Measurements from ENCODE around the gene RBPJ. TPM values are rescaled to one million over a fixed set of nuclear protein-coding genes. Genes with fewer than 3 reads are reported as not detected.

RBPJ gene
- total RNA-seq, 1 donor from 2014 or later: 145 TPM

DNA sequence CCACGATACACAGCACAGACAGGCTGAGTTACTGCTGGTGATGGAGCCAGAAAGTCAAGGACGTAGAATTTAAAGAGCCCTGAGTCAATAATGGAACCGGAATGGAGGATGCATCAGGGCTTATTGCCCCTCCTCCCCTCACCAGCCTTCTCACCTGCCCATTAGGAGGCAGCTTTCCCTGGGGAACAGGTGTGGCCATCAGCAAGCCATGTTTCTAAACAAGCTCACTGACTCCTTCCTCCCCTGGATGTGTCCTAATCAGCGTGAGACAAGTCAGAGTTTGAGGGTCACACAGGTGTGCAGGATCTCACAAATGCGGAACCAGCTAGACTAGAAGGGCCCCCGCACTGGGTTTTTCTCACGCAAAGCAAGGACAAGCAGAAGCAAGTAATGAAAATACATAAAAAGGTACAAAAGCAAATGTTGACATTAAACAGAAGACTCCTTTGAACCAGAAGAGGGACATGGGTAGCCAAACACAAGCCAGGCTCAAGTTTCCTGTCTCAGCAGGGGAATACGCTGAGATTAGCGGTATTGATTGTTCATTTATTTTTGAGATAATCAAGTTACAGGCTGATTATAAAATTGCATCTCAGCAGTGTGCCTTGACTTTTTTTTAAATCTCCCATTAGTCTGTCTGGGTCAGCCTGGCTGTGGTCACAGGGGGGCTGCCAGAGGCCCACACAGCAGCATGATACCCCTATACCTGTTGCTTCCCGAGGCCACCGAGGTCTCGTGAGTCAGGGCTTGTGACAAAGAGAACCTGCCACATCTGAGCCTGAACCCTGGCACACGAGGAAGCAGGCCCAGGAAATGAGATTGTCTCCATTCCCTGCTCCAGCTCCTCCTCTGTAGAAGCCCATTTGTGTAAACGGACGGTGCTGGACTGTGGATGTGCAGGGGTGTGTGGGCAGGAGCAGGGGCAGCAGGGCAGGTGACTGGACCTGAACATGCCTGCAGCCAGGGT, 132.0 kb downstream of the RBPJ start:
- intact Hi-C loops (cut with micrococcal nuclease): no loop called here

DNA sequence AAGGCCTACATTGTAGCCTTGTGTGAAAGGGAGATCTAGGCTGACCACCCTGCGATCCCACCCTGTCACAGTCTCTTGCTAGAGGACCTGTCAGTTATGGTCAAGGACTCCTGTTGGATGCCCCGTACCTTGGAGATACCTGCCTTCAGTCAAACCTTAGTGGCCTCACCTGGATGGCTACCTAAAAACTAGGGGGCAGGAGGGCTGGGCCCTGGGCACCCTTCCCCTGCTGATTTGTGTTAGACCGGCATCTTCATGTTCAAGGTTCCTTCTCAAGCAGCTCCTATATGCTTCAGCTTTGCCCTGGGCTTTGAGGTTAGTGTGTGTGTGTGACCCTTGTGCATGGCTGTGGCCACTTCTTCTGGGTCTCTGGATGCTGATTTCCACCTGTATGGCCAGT, 134.1 kb downstream of the RBPJ start:
- intact Hi-C loops (cut with micrococcal nuclease): no loop called here

DNA sequence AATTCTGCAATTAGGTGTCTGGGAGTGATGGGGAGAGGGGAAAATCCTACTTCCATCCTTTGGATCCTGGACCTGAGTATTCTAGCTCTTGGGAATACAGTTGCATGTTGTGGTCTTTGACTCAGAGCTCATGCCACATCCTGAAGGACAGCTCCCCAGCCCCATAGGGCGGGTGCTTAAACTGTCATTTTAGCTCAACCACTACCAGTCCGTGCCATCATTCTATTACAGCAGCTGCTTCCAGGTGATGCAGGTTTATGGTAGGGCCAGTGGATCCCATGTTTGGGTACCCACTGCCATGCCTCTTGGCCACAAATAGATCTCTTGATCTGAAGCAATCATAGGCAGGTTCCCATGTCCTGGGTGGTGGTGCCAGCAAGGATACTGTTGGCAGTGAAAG, 134.8 kb downstream of the RBPJ start:
- intact Hi-C loops (cut with micrococcal nuclease): no loop called here

DNA sequence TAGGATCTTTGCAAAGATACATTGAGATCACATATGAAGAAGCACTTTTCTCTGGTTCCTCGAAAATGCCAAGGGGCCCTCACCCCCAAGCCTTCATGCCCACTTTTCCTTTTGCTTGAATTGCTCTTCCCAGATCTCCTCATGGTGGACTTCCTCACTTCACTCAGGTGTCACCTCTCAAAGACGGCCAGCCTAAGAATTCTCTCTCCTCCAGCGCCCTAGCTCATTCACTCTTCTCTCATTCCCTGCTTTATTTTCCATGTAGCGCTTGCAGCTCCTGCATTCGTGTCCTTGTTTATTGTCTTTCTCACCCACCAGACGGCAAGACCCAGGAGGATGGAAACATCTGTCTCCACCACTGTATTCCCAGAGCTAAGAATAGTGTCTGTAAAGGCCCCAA, 136.6 kb downstream of the RBPJ start:
- intact Hi-C loops (cut with micrococcal nuclease): no loop called here

DNA sequence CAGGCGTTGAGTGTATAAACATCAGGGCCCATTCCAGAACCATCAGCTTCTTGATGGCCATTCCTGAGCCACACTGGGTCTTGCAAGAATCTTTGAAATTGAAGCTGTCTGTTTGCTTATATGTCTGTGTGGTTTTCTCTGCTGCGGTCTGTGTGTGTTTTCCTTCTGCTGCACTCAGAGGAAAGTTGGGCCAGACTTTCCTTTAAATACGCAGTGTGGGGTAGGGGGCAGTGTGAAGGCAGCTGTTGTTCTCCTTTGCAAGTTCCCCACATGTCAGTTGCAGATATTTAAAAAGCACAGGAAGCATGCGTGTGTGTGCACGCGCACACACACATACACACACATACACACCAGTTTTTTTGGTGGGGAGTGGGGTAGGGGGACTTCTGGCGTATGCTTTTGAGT, 137.3 kb downstream of the RBPJ start:
- intact Hi-C loops (cut with micrococcal nuclease): no loop called here

DNA sequence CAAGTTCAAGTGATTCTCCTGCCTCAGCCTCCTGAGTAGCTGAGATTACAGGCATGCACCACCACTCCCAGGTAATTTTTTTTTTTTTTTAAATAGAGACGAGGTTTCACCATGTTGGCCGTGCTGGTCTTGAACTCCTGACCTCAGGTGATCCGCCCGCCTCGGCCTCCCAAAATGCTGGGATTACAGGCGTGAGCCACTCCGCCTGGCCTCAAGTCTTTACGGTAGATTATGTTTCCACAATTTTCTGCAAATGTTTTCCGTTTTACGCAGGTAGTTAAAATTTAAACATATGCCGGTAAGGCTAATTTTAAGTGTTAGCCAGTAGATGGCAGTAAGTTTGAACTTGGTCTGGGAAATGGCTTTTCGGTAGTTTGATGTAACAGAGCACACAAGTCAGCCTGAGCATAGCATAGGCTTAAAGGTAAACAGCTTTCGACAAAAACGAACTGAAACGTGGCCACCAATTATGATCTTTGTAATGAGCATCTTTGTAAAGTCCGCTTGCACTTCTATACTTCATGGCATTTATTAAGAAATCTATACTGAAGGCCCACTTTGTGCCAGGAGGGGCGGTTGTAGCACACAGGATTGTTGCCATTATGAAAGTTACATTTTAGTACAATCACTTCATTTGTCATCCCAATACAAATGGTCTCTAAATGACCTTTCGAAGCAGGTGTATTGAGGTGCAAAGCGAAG, 138.4 kb downstream of the RBPJ start:
- intact Hi-C loops (cut with micrococcal nuclease): loop anchor here (1.0 kb wide), 5 partner anchors 124 to 551 kb away; no protein-coding TSS in a partner anchor

DNA sequence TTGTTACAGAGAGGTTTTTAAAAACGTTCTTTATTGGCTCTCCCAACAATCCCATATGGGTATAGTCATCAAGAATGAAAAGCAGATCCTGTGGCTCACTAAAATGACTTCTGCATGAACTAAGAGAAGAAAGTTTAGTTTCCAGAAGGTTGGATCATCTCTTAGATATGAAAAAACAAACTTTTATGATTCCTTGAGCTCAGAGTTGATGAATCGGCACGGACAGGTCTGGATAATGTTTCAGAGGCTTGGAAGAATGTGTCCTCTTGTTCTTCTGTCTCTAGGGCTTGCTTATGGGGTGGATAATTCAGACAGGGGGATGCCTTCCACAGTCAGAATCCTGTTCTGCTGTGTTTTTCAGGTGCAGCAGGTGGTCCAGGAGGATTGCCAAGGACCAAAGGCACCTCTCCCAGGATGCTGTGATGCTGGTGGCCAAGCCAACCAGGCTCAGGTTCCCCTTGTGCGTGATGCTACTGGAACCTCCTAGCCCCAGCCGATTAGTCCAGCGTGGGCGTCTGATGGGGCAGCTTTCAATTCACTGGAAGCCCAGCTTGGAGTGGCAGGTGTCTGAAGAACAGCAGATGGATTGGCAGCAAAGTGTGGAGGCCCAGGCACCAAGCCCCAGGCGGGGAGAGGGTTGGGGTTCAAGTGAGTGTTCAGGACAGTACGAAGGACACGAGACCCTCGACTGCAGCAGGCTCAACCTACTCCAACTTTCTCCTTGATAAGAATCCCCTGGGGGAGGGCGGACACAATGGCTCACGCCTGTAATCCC, 139.1 kb downstream of the RBPJ start:
- intact Hi-C loops (cut with micrococcal nuclease): loop anchor here (1.0 kb wide), 5 partner anchors 123 to 550 kb away; no protein-coding TSS in a partner anchor

DNA sequence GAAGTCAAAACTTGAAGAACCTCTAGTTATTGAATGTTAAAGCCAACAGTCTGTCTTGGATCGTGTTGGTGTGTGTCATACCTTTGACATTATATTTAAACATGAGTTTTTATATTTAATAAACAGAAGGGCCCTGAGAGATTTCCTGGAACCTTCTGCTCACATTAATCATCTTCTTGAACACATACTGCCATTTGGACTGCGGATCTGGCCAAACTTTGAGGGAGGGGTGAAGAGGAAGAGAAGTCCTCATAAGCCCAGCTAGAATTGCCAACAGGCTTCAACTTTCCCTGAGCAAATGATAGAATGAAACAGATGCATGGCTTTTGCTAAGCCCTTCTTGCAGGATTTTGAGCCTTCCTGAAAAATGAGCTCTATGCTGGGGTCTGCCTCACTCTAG, 142.1 kb downstream of the RBPJ start:
- intact Hi-C loops (cut with micrococcal nuclease): no loop called here

DNA sequence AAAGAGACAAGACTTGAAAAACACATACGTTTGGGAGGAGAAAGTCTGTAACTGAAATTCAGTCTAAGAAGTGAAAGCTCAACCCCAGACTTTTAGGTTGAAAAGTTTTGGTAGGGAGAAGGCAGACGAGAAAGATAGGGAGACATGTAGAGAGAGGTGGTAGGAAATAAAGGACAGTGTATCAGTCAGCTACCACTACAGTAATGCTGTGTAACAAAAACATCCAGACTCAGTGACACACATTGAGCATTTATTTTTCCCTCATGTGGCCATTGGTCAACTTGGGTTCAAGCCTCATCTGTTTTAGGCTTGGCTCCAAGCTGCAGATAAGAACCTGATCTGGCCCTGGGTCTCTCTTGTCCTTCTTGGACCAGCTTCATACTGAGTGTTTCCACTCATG, 142.6 kb downstream of the RBPJ start:
- intact Hi-C loops (cut with micrococcal nuclease): no loop called here

DNA sequence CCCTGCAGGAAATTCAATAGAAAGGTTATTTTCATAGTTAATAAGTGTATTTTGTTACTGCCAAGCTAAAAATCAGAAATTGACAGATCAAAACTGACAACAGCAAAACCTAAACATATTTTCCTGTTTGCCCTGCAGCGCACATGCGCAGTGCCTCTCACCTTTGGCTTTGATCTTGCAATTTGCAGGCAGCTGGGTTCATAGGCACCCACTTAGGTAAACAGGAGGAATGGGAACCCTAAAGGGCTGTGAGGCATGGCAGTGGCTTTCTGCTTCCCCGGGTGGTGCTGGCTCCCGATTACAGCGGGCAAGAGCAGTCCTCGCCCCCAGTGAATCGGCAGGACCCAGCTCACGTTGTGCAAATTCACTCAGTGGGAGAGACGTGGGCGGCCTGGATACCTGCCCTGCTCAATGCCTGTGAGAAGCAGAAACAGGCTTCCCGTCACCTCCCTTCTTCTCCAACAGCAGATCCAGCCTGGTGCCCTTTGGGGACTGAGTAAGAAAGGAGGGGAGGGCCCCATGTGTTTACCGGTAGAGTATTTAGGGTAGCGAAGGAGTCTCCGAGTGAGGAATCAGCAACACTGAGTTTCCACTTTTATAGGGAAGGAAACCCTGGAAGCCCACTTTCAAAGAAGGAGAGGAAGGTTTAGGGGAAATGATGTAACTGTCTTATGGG, 143.7 kb downstream of the RBPJ start:
- intact Hi-C loops (cut with micrococcal nuclease): no loop called here

DNA sequence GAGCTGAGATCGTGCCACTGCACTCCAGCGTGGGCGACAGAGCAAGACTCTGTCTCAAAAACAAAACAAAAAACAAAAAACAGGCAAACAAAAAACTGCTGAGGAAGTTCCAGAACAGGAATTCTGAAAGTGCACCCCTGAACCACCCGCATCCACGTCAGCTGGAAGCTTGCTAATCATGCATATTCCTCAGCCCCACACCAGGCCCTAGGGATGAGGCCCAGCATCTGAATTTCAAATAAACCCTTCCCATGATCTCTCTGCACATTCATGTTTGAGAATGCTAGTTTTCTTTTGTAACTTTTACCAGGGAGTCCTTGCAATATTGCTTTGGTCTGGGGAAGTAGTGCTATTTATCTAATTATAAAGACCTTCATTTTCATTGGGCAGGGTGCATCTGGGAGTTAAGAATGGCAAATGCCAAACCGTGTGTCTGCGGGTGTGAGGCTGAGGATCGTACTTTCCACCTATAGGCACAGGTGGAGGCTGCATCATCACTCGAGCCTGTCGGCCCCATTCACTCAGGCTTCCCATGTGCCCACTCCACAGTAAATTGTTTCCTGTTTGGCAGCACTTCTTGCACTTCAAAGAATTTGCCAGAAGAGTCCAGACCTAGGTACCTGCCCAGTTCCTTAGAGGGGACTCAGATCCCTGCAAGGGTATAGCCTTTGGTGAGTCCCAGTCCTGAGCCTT, 145.9 kb downstream of the RBPJ start:
- intact Hi-C loops (cut with micrococcal nuclease): no loop called here

DNA sequence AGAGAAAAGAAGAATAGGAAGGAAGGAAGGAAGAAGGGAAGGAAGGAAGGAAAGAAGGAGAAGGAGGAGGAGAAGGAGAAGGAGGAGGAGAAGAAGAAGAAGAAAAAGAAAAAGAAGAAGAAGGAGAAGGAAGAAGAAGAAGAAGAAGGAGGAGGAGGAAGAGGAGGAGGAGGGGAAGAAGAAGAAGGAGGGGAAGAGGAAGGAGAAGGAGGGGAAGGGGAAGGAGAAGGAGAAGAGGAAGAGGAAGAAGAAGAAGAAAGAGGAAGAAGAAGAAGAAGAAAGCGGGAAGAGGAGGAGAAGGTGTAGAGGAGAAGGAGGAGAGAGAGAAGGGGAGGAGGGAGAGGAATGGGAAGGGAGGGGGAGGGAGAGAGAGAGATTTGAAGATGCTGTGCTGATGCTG, 146.9 kb downstream of the RBPJ start:
- intact Hi-C loops (cut with micrococcal nuclease): no loop called here

DNA sequence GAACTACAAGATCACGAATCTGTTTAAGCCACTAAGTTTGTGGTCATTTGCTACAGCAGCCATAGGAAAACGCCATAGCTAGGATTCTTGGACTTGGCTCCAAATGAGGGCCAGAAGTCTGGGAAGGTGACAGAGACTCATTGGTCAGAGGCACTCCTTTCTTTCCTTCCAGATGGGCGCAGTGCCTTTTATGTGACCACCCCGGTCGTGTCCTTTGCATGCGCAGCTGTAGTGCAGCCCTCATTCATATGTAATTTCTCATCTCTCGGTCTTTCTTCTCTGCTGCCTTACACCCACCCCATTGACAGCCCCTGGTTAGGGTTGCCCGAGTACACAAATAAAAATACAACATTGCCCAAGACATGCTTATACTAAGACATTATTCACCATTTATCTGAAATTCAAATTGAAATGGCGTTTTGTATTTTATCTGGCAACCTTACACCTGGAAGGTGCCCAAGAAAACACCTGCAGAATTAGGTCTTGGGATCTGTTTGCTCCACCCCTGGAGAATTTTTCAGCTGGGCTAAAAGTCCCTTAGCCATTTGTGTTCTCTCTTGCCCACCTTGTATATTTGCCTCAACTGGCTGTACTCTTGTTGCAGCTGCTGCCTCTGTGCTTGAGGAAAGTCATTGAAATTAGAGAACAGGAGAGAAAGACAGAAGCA, 147.6 kb downstream of the RBPJ start:
- intact Hi-C loops (cut with micrococcal nuclease): no loop called here

DNA sequence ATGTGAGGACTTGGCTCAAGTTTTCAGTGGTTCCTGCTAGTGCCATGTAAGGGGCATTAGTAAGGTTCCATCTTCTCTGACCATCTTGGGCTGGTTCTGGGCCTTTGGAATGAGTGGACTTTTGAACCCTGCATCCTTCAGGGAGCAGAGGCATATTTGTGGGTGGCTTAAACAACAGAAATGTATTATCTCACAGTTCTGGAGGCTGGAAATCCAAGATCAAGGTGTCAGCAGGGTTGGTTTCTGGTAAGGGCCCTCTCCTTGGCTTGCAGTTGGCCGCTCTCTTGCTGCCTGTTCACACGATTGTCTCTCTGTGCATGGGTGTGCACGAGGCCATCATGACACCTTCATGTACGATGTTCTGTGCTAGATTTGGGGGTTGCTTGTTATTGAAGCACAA, 148.2 kb downstream of the RBPJ start:
- intact Hi-C loops (cut with micrococcal nuclease): no loop called here

DNA sequence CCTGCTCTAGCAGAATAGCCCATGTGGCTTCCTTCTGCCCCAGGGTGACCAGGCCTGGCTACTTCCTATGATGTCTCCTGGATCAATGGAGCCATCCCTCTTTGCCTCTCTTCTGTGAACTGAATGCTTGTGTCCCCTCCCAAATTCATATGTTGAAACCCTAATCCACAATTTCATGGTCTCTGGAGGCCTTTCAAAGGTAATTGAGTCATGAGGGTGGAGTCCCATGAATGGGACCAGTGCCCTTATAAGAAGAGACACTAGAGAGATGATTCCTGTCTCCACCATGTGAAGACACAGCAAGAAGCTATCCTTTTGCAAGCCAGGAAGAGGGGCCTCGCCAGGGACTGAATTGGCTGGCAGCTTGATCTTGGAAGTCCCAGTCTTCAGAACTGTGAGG, 151.1 kb downstream of the RBPJ start:
- intact Hi-C loops (cut with micrococcal nuclease): no loop called here

DNA sequence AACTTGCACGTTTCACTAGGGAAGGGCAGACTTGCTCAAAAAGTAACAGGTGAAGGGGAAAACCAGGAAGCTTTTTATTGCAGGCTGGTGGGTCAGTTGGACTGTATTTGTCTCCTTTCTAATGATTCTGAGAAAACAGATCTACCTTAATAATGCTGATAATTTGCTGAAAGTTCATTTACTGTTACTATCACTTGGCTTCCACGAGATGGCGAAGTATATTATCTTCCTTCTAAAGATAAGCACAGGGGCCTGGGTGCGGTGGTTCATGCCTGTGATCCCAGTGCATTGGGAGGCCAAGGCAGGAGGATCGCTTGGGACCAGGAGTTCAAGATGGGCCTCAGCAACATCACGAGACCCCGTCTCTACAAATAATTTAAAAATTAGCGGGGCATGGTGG, 153.1 kb downstream of the RBPJ start:
- intact Hi-C loops (cut with micrococcal nuclease): no loop called here

DNA sequence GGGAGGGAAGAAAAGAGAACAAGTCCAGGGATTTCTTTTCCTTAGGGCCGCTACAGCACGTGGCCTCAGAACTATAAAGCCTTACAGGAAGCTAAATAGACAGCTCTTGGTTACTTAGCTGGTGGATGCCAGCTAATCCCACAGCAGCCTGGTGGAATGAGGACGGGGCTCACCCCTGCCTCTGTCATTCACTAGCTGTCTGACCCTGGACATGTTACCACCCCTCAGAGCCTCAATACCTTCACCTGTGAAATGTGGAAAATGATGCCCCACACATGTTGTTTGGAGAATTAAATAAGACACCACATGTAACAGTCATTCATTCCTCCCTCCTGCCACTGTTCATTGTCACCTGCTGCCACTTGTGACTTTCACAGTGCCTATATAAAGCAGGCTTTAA, 153.7 kb downstream of the RBPJ start:
- intact Hi-C loops (cut with micrococcal nuclease): no loop called here

DNA sequence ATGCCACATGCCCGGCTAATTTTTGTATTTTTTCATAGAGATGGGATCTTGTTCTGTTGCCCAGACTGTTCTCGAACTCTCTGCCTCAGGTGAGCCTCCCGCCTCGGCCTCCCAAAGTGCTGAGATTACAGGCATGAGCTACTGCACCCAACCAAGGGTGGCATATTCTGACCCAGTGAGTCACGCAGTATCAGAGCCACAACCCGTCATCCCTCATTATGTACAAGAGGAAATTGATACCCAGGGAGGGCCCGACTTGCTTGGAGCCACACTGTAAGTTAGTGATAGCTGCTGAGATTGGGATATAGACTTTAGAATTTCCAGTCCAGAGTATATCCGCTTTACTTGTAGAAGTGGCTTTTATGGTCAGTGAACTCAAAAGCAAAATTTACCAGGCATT, 154.9 kb downstream of the RBPJ start:
- intact Hi-C loops (cut with micrococcal nuclease): no loop called here

DNA sequence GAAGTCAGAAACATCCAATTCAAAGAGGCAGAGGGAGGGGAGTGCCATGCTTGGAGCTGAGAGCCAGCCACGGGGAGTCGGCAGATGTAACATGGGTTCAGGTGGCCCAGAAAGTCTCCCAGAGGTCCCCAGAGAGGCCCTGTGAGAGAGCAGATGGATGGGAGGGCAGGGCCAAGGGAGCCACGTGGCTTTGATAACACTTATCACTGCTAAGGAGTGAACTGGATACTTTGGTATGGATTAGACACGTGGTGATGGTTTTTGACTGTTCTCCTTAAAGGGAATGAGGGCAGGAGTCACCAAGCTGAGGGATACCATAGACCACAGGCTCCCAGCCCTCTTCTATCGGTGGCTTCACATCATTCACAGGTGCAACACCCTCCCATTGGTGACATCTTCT, 155.7 kb downstream of the RBPJ start:
- intact Hi-C loops (cut with micrococcal nuclease): no loop called here

DNA sequence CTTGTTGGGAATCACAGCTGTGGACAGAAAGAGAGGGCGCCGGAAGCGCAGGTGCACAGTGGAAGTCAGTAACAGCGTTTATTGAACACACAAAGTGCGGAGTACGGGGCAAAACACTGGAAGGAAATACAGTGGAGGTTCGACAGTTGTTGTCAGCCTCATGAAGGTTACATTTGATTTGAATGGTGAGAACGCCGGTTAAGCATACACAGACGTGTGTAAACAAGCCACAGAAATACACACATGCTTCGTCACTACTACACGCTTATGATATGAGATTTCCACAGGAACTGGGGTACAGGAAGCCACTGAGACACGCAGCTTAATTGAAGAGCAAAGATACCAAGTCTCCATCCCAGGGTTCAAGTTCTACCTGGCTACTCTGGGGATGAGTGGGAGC, 157.5 kb downstream of the RBPJ start:
- intact Hi-C loops (cut with micrococcal nuclease): no loop called here
